ENCODE measurements around the gene R3HDM2. TPM values are rescaled to one million over a fixed set of nuclear protein-coding genes. Genes with fewer than 3 reads are reported as not detected.

The R3HDM2 gene
- total RNA-seq (2014; rRNA removed; shearing (Covaris generic)) = 14.2 and 18.4 TPM in 2 replicates

GRCh38 chr12:57430931-57431566 is at the start of gene R3HDM2:
TSS of gene R3HDM2 (minus strand) at chr12:57431043. CDS start at chr12:57310428, 120,615 bp downstream.
- no peaks in the 10 kb centered on the region for H3K9me3 ChIP-seq (replicated peaks)
- peak in 1 of 2 experiments; percentile 100 for DNase-seq (ENCODE audit: low read depth in 1 of 2, low spot score in 2 of 2)
- no peaks in the 10 kb centered on the region for H3K27me3 ChIP-seq (replicated peaks)

GRCh38 chr12:57479376-57480115 is 48.7 kb upstream of the R3HDM2 start, which contains the start of gene ARHGAP9:
TSS of gene ARHGAP9 (minus strand) at chr12:57479866. CDS start at chr12:57479406, 460 bp downstream.
- Histone ChIP-seq H3K27me3 (replicated peaks) (no peaks in the 10 kb centered on the region), H3K4me1 (replicated peaks) (peaks cover 73% of the 10 kb centered on the region), H3K36me3 (no peaks in the 10 kb centered on the region), H3K9me3 (replicated peaks) (no peaks in the 10 kb centered on the region), H3K4me3 (no peak within 1 kb of the TSS), H3K27ac (peak within 1 kb of the TSS; percentile 4)
- DNase-seq (ENCODE audit: low read depth in 1 of 2, low spot score in 2 of 2) = peak in 1 of 2 experiments; percentile 95

More at GRCh38 chr12:57430931-57431566, at the start of gene R3HDM2:
- peaks cover 13% of the 10 kb centered on the region for H3K36me3 ChIP-seq
- peak within 1 kb of the TSS; percentile 59 for H3K4me3 ChIP-seq
- H3K27ac ChIP-seq = peak within 1 kb of the TSS; percentile 71
- H3K4me1 ChIP-seq (replicated peaks) = peaks cover 18% of the 10 kb centered on the region

DNA sequence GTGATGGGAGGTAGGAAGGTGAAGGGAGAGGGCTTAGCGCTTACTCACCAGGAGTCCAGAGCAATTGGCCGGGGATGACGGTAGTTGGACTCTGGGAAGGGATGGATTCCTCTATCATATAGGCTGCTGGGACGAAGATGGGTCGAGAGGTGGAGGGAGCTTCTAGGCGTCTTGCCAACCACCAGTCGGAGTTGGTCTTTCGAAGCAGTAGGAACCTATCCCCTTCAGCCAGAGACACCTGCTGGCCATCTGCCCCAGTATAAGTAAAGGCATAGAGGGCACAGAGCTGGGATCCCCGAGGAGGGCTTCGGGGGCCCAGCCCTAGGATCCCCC is 48.2 kb upstream of the R3HDM2 start:
- Histone ChIP-seq H3K36me3 (no peaks in the 10 kb centered on the region), H3K4me3 (no peak overlapping the region), H3K27me3 (replicated peaks) (no peaks in the 10 kb centered on the region), H3K27ac (no peak overlapping the region), H3K4me1 (replicated peaks) (peaks cover 67% of the 10 kb centered on the region), H3K9me3 (replicated peaks) (no peaks in the 10 kb centered on the region)
- no peak for DNase-seq (ENCODE audit: low read depth in 1 of 2, low spot score in 2 of 2)

- DNase-seq (ENCODE audit: low read depth in 1 of 2, low spot score in 2 of 2) = peak in 1 of 2 experiments; percentile 99
- H3K27ac ChIP-seq = peak overlapping the region; percentile 4
- H3K4me3 ChIP-seq = no peak overlapping the region
- H3K9me3 ChIP-seq (replicated peaks) = no peaks in the 10 kb centered on the region
- peaks cover 57% of the 10 kb centered on the region for H3K4me1 ChIP-seq (replicated peaks)
- no peaks in the 10 kb centered on the region for H3K27me3 ChIP-seq (replicated peaks)
- no peaks in the 10 kb centered on the region for H3K36me3 ChIP-seq
Measured at GRCh38 chr12:57477710-57478681, 47.2 kb upstream of the R3HDM2 start.

DNA sequence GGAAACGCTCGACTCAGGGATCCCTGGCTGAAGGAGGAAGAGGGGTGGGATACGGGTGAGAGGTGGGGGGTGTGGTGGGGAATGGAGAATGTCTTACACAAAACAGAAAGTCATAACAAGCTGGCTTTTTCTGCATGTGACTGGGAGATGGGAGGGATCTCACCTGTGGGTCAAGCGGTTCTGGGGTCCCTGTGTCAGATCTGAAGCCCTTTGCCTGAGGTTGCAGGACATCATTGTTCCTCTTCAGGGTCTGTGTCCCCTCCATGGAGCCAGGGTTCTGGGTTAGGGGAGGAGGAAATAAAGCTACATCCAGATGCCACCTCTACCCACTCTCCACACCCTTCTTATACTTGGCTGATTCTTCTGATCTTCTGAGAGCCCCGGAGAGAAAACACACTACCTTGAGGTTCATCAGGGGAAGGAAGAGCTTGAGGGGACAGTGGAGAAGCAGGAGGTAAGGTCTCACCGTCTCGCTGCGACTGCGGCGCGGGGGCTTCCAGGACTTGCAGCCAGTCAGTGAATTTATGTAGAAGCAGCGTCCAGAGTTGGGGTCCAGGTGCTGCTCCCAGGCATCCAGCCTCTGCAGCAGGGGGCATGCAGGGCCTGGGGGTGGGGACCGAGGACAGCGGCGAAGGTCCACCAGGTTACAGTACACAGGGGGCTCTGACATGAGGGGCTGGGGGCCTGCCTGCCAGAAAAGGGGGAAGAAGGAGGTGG is 46.3 kb upstream of the R3HDM2 start:
- Histone ChIP-seq H3K4me3 (no peak overlapping the region), H3K27me3 (replicated peaks) (no peaks in the 10 kb centered on the region), H3K9me3 (replicated peaks) (no peaks in the 10 kb centered on the region; the same call in 1 of the 2 replicates), H3K27ac (peak overlapping the region; percentile 4), H3K36me3 (peaks cover 8% of the 10 kb centered on the region), H3K4me1 (replicated peaks) (peaks cover 49% of the 10 kb centered on the region)
- peak; percentile 75 to 96 for DNase-seq (ENCODE audit: low read depth in 1 of 2, low spot score in 2 of 2)

DNA sequence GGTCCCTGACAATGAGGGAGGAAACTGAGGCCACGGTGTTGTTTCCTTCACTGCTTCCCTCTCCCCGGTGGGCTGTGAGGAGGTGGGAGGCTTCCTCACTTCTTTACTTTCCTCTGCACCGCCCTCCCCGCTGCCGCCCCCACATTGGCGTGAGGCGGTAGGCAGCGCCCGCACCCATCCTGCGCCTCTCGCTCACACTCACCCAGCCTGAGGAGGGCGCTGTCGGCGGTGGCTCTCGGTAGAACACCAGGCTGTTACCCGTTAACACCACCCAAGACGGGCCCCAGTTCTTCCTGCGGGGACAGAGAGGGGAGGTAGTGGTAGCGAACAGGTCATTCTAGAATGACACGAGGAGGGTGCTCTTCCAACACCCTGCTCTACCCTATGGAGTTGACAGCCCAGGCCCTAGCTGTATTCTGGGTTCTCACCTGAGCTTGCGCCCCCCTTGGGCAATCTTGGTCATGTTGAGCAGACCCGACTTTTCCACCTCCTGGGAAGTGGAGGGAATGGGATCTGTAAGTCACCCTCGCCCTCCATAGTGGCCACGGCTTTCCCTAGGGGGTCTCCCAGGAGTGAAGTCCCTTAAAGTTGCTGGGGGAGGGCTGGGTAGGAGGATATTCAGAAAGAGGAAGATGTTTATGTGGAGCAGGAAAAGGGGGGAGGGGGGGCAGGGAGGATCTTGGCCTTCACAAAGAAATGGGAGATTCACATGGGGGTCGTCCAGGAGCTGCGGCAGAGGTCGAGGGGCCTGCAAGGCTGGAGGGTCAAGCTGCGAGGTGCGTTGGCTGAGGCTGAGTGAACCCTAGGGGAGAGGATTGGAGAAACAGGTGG is 45.5 kb upstream of the R3HDM2 start:
- no peaks in the 10 kb centered on the region for H3K27me3 ChIP-seq (replicated peaks)
- no peak overlapping the region for H3K27ac ChIP-seq
- no peaks in the 10 kb centered on the region; the same call in 1 of the 2 replicates for H3K9me3 ChIP-seq (replicated peaks)
- H3K4me1 ChIP-seq (replicated peaks) = peaks cover 41% of the 10 kb centered on the region
- H3K36me3 ChIP-seq = peaks cover 15% of the 10 kb centered on the region
- peak in 1 of 2 experiments; percentile 97 for DNase-seq (ENCODE audit: low read depth in 1 of 2, low spot score in 2 of 2)
- no peak overlapping the region for H3K4me3 ChIP-seq

- H3K27ac ChIP-seq = no peak overlapping the region
- no peak overlapping the region for H3K4me3 ChIP-seq
- H3K9me3 ChIP-seq (replicated peaks) = no peaks in the 10 kb centered on the region; the same call in 1 of the 2 replicates
- H3K27me3 ChIP-seq (replicated peaks) = no peaks in the 10 kb centered on the region
- H3K36me3 ChIP-seq = peaks cover 24% of the 10 kb centered on the region
- peaks cover 32% of the 10 kb centered on the region for H3K4me1 ChIP-seq (replicated peaks)
- peak in 1 of 2 experiments; percentile 97 for DNase-seq (ENCODE audit: low read depth in 1 of 2, low spot score in 2 of 2)
Measured at GRCh38 chr12:57475271-57476161, 44.7 kb upstream of the R3HDM2 start.

DNA sequence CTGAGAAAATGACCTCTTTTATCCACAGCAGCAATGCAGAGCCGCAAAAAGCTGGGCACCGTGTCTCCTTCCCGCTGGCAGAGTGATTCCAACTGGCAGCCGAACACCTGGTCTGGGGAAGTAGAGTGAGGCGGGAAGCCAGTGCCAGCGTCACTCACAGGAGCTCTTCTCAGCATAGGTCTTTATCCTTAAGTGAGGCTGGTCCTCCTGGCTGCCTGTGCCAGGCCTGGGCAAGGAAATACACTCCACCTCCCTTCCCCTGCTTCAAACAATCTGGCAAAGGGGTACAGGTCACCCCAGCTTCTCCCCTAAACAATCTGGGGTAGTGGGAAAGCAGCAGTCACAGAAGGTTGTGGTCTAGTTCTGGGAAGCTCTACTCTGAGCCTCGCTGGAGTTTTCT is 44.0 kb upstream of the R3HDM2 start:
- H3K27me3 ChIP-seq (replicated peaks) = no peaks in the 10 kb centered on the region
- no peak overlapping the region for H3K4me3 ChIP-seq

DNA sequence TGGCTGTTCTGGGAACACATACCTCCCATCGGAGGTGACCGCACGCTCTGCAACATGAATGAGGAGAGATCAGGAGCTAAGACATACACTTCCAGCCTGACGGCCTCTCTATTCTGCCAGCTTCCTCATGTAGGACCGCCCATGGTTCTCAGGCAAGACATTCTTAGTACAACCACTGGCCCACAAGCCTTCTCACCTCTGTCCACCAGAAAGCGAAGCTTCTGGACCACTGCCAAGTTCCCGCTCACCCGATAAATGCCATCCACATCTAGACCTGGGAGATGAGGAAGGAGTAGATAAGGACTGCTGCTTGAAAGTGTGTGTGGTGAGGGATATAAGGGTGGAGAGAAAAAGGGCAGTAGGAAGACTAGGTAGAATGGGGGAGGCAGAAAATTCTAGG is 43.6 kb upstream of the R3HDM2 start:
- Histone ChIP-seq H3K9me3 (replicated peaks) (peaks cover 3% of the 10 kb centered on the region; the same call in 1 of the 2 replicates), H3K36me3 (peaks cover 35% of the 10 kb centered on the region), H3K27me3 (replicated peaks) (no peaks in the 10 kb centered on the region), H3K27ac (no peak overlapping the region), H3K4me1 (replicated peaks) (peaks cover 24% of the 10 kb centered on the region), H3K4me3 (no peak overlapping the region)
- peak in 1 of 2 experiments; percentile 98 for DNase-seq (ENCODE audit: low read depth in 1 of 2, low spot score in 2 of 2)

More for the DNA sequence above, 44.0 kb upstream of the R3HDM2 start:
- no peak overlapping the region for H3K27ac ChIP-seq
- peak in 1 of 2 experiments; percentile 94 for DNase-seq (ENCODE audit: low read depth in 1 of 2, low spot score in 2 of 2)
- peaks cover 2% of the 10 kb centered on the region; the same call in 1 of the 2 replicates for H3K9me3 ChIP-seq (replicated peaks)
- peaks cover 28% of the 10 kb centered on the region for H3K4me1 ChIP-seq (replicated peaks)
- H3K36me3 ChIP-seq = peaks cover 31% of the 10 kb centered on the region

- H3K9me3 ChIP-seq (replicated peaks) = peaks cover 3% of the 10 kb centered on the region; the same call in 1 of the 2 replicates
- H3K27me3 ChIP-seq (replicated peaks) = no peaks in the 10 kb centered on the region
- H3K4me1 ChIP-seq (replicated peaks) = peaks cover 19% of the 10 kb centered on the region
- peak; percentile 74 to 94 for DNase-seq (ENCODE audit: low read depth in 1 of 2, low spot score in 2 of 2)
- no peak overlapping the region for H3K27ac ChIP-seq
- no peak overlapping the region for H3K4me3 ChIP-seq
- H3K36me3 ChIP-seq = peaks cover 40% of the 10 kb centered on the region
Measured at GRCh38 chr12:57473886-57474285, 43.0 kb upstream of the R3HDM2 start.

DNA sequence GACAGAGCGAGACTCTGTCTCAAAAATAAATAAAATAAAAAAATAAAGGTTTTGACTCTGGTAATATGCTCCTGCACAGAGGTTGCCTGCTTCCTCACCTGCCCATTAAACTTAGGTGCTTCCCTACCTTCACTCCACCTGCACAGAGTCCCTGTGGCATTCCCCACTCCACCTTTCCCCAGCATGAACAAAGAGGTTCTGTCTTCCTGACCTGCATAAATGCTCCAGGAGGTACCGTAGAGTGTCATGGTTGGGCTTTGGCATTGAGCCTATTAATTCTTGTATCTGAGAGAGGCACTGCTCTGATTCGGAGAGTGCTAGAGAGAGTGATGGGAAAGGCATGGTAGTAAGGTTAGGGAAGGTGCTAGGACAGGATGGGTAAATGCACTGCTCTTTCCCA is 42.5 kb upstream of the R3HDM2 start:
- H3K4me3 ChIP-seq = no peak overlapping the region
- peaks cover 45% of the 10 kb centered on the region for H3K36me3 ChIP-seq
- peaks cover 3% of the 10 kb centered on the region; the same call in 1 of the 2 replicates for H3K9me3 ChIP-seq (replicated peaks)
- peaks cover 14% of the 10 kb centered on the region for H3K4me1 ChIP-seq (replicated peaks)
- H3K27me3 ChIP-seq (replicated peaks) = no peaks in the 10 kb centered on the region
- DNase-seq (ENCODE audit: low read depth in 1 of 2, low spot score in 2 of 2) = peak; percentile 75 to 90
- H3K27ac ChIP-seq = no peak overlapping the region

Data from SJSA1 (cell line).